Endothelial cell of umbilical vein (primary cell): ENCODE measurements around the gene MED26. TPM values are rescaled to one million over a fixed set of nuclear protein-coding genes. Genes with fewer than 3 reads are reported as not detected.

ENCODE experiments used
- BruUV-seq: library from RNA; stranded (reverse); fragments of 400-500 nt; replicated peaks from 2 replicates; lab custom pipeline; 2021; lab: Mats Ljungman, UMichigan
- CTCF ChIA-PET: fragments of 300-600, 350-600 bp; sonication (Branson Sonifier 250); formaldehyde crosslinking; loops from one replicate; lab custom pipeline; 2021; ENCODE audit warnings: antibody characterized with exemption, inconsistent platforms; lab: Charles Lee
- POLR2A ChIA-PET: fragments of 300-600, 350-600 bp; sonication (Branson Sonifier 250); formaldehyde crosslinking; loops from one replicate; lab custom pipeline; 2021; ENCODE audit warnings: antibody characterized with exemption, inconsistent platforms; lab: Charles Lee
- DNase-seq: peaks from one replicate; pipeline ENCODE4 v3.0.0-alpha.2; 2011; ENCODE audit warnings: low read depth, low spot score
- FAIRE-seq: peaks from 2 replicates; lab custom pipeline; 2011; peaks lifted over from hg19 to GRCh38; lab: Jason Lieb, UNC
- H2AFZ ChIP-seq: 2 replicates; pipeline ENCODE4 v1.6.0; 2012; ENCODE audit warnings: low read depth, low read length, control low read depth, inconsistent platforms
- H3K27ac ChIP-seq: 2 replicates; pipeline ENCODE4 v1.5.1; 2011; ENCODE audit warnings: low read depth, mild to moderate bottlenecking, control low read depth, low read length, moderate library complexity; ENCODE audit not compliant: insufficient read depth
- H3K27me3 ChIP-seq, 2 experiments: 2 replicates each; pipeline versions ENCODE4 v1.6.0 to v1.6.1; 2011; ENCODE audit warnings: low read length in 2 of 2, mixed read lengths in 1 of 2; ENCODE audit not compliant: control insufficient read depth in 2 of 2, insufficient read depth in 2 of 2
- H3K36me3 ChIP-seq, 2 experiments: 2 replicates in 1 of 2; 3 replicates in 1 of 2; pipeline ENCODE4 v1.5.1; 2011; ENCODE audit warnings: low read length in 2 of 2, mild to moderate bottlenecking in 1 of 2, moderate library complexity in 1 of 2; ENCODE audit not compliant: control insufficient read depth in 2 of 2, insufficient read depth in 2 of 2; ENCODE audit errors: extremely low read depth in 1 of 2
- H3K4me1 ChIP-seq: 3 replicates; pipeline ENCODE4 v1.5.1; 2011; ENCODE audit warnings: mild to moderate bottlenecking, low read length; ENCODE audit not compliant: control insufficient read depth, insufficient read depth; ENCODE audit errors: extremely low read depth
- H3K4me2 ChIP-seq: 2 replicates; pipeline ENCODE4 v1.6.1; 2011; ENCODE audit warnings: low read length, control low read depth, mixed read lengths; ENCODE audit not compliant: insufficient read depth
- H3K4me3 ChIP-seq, 3 experiments: fragments of 200-600 bp in 1 of 3; sonication (generic), shearing (Covaris generic) in 1 of 3; replicated peaks in 1 of 3; 2 replicates each; pipeline ENCODE4 v1.5.1; 2011 to 2016; ENCODE audit warnings: control low read depth in 3 of 3, low read length in 3 of 3, mild to moderate bottlenecking in 2 of 3, inconsistent platforms in 1 of 3, low read depth in 1 of 3, moderate library complexity in 1 of 3; ENCODE audit not compliant: insufficient read depth in 1 of 3
- H3K79me2 ChIP-seq: 2 replicates; pipeline ENCODE4 v1.6.0; 2012; ENCODE audit warnings: low read length, inconsistent platforms; ENCODE audit not compliant: control insufficient read depth, insufficient read depth
- H3K9ac ChIP-seq: replicated peaks from 2 replicates; pipeline ENCODE3; 2011; ENCODE audit warnings: low read length, control low read depth; ENCODE audit not compliant: insufficient read depth; ENCODE audit errors: extremely low read depth
- H3K9me1 ChIP-seq: replicated peaks from 3 replicates; pipeline ENCODE4 v1.6.0; 2011; ENCODE audit warnings: mild to moderate bottlenecking, low read length; ENCODE audit not compliant: control insufficient read depth, insufficient read depth; ENCODE audit errors: extremely low read depth
- H3K9me3 ChIP-seq: replicated peaks from 2 replicates; pipeline ENCODE4 v1.5.1; 2012; ENCODE audit warnings: low read length, inconsistent platforms; ENCODE audit not compliant: control insufficient read depth, insufficient read depth
- H4K20me1 ChIP-seq: replicated peaks from 2 replicates; pipeline ENCODE3; 2011; ENCODE audit warnings: mild to moderate bottlenecking, low read length; ENCODE audit not compliant: control insufficient read depth, insufficient read depth; ENCODE audit errors: extremely low read depth
- EZH2 ChIP-seq: IDR thresholded peaks from 2 replicates; pipeline ENCODE4 v1.6.1; 2012; ENCODE audit warnings: borderline replicate concordance, low read depth, mild to moderate bottlenecking, moderate library complexity, low read length, inconsistent platforms; ENCODE audit not compliant: severe bottlenecking
- FOS ChIP-seq: IDR thresholded peaks from 2 replicates; pipeline ENCODE4 v1.6.1; 2011; ENCODE audit warnings: mild to moderate bottlenecking, low read length, moderate library complexity, borderline replicate concordance; ENCODE audit not compliant: insufficient read depth
- GATA2 ChIP-seq: IDR thresholded peaks from 2 replicates; pipeline ENCODE4 v1.7.0; 2011; ENCODE audit warnings: low read depth, mild to moderate bottlenecking, moderate library complexity, mixed read lengths, low read length; ENCODE audit not compliant: insufficient read length, insufficient read depth
- JUN ChIP-seq: IDR thresholded peaks from 2 replicates; pipeline ENCODE4 v1.6.1; 2011; ENCODE audit warnings: borderline replicate concordance, low read depth; ENCODE audit not compliant: insufficient read length, insufficient read depth
- MYC ChIP-seq: IDR thresholded peaks from one replicate; pipeline ENCODE4 v1.6.1; 2011; ENCODE audit warnings: mild to moderate bottlenecking, low read depth, low read length
- POLR2A ChIP-seq: IDR thresholded peaks from 2 replicates; pipeline ENCODE4 v1.6.1; 2012; ENCODE audit warnings: low read depth, mild to moderate bottlenecking, control low read depth, low read length
- POLR2AphosphoS5 ChIP-seq: IDR thresholded peaks from 2 replicates; pipeline ENCODE4 v1.6.1; 2012; ENCODE audit warnings: low read depth, mild to moderate bottlenecking, control low read depth, low read length, moderate library complexity; ENCODE audit not compliant: insufficient read depth
- dilution Hi-C: fragments of 300-500 bp; cut with MboI; formaldehyde crosslinking; loops from one replicate; pipeline ENCODE4 v1.15.0; 2019; ENCODE audit warnings: low sequenced_read_pairs; ENCODE audit not compliant: extremely low pct_ligation_motif_present
- intact Hi-C: fragments of 100-400 bp; cut with micrococcal nuclease; formaldehyde crosslinking; loops from one replicate; pipeline ENCODE4 v1.10.0; 2022
- polyA plus RNA-seq, 4 experiments: library from polyadenylated mRNA; depleted of rRNA in 3 of 4; stranded (reverse) in 3 of 4; unstranded in 1 of 4; fragments of >200 nt; gene quantifications; 2 replicates each; pipeline versions ENCODE4 v1.2.1 to v1.2.3, GENCODE V29; 2011 to 2012; ENCODE audit warnings: missing spikeins in 1 of 4
- total RNA-seq: library from RNA; stranded (reverse); gene quantifications from 2 replicates; pipeline ENCODE4 v1.2.3, GENCODE V29; 2021
- TF ChIP-seq, protein P1 (sequence below), 2 donors: IDR thresholded peaks; 1 replicate in 1 of 2; 2 replicates in 1 of 2; pipeline ENCODE4 v1.5.1; 2011; ENCODE audit warnings: low read length in 2 of 2, mild to moderate bottlenecking in 2 of 2, moderate library complexity in 2 of 2, control low read depth in 1 of 2, inconsistent platforms in 1 of 2, low read depth in 1 of 2; ENCODE audit not compliant: insufficient read depth in 1 of 2; ENCODE audit errors: extremely low read depth in 1 of 2
- TF ChIP-seq, protein P2 (sequence below): IDR thresholded peaks from 2 replicates; pipeline ENCODE4 v1.6.1; 2011; ENCODE audit not compliant: insufficient read depth, insufficient read length

MED26 gene
- total and polyA plus RNA-seq, 2 donors (not counting 3 experiments of a cell fraction or from before 2014, with no cell fraction given), result 5.6 to 13.4 TPM

DNA sequence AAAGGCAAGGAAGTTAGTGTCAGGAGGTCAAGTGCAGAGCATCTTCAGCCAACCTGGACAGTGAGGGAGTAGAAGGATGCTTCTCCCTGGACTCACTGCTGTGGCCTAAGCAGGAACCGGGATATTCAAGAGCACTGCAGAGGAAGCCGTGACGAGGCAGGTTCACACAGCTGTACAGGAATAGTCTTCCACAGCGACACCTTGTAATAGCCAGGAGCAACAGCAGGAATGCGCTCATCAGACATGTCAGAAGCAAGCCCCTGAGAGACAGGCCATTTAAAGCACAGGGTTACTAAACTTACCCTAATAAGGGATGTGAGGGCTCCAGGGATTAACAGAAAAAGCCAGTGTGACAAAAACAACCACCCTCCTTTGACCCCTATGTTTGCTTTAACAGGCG, 3.5 kb upstream of the MED26 start:
- Histone ChIP-seq H3K27me3 (no peaks in the 10 kb centered on the region), H3K27ac (no peak overlapping the region), H3K36me3 (peaks cover 0 to 11% of the 10 kb centered on the region in 2 experiments), H3K9me3 (no peaks in the 10 kb centered on the region), H2AFZ (no peak overlapping the region), H3K79me2 (peaks cover 13% of the 10 kb centered on the region), H4K20me1 (no peaks in the 10 kb centered on the region), H3K9me1 (no peaks in the 10 kb centered on the region), H3K9ac (no peak overlapping the region), H3K4me2 (no peak overlapping the region), H3K4me3 (no peak overlapping the region), H3K4me1 (peaks cover 13% of the 10 kb centered on the region)
- FAIRE-seq, result no peak
- dilution Hi-C loops, result no loop called here
- DNase-seq, result no peak
- intact Hi-C loops, result no loop called here
- POLR2A ChIA-PET, result no interaction called here
- CTCF ChIA-PET, result no interaction called here
- no TSS peak for BruUV-seq
- TF ChIP-seq, protein P1, sequence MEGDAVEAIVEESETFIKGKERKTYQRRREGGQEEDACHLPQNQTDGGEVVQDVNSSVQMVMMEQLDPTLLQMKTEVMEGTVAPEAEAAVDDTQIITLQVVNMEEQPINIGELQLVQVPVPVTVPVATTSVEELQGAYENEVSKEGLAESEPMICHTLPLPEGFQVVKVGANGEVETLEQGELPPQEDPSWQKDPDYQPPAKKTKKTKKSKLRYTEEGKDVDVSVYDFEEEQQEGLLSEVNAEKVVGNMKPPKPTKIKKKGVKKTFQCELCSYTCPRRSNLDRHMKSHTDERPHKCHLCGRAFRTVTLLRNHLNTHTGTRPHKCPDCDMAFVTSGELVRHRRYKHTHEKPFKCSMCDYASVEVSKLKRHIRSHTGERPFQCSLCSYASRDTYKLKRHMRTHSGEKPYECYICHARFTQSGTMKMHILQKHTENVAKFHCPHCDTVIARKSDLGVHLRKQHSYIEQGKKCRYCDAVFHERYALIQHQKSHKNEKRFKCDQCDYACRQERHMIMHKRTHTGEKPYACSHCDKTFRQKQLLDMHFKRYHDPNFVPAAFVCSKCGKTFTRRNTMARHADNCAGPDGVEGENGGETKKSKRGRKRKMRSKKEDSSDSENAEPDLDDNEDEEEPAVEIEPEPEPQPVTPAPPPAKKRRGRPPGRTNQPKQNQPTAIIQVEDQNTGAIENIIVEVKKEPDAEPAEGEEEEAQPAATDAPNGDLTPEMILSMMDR (IDR thresholded peaks at IDR 0.05; ENCODE audit: extremely low read depth in 1 of 2, insufficient read depth in 1 of 2, low read depth in 1 of 2, low read length in 2 of 2), result no peak
- TF ChIP-seq EZH2, result no peak
- TF ChIP-seq GATA2, result no peak
- TF ChIP-seq MYC, result no peak
- TF ChIP-seq POLR2AphosphoS5, result no peak
- TF ChIP-seq FOS, result no peak
- no peak for TF ChIP-seq JUN
- no peak for TF ChIP-seq POLR2A
- TF ChIP-seq, protein P2, sequence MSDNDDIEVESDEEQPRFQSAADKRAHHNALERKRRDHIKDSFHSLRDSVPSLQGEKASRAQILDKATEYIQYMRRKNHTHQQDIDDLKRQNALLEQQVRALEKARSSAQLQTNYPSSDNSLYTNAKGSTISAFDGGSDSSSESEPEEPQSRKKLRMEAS, result no peak
